ENCODE measurements around the gene BACH2.
"Not testable (repeated sequence)": the region's sequence is repeated elsewhere in the genome, so short reads cannot be mapped to it uniquely, and the experiment has no call there.

BACH2 gene

DNA sequence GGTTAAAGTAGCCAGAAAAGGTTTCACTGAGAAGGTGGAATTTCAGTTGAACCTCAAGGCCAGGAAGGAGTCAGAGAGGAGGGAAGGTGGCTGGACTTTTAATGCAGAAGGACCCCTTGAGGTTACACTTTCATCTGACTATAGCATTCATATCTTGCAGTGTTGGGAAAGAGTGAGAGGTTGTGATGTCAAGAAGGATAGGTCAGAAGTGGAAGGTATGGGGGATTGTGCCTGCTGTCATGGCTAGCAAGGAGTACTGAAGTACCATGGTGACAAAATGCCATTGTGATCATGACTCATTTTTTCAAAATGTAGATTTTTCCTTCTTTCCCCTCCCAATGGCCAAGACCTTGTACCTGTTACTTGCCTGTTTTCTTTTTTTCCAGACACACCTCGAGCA, 5.2 kb upstream of the BACH2 start:
- DNase-seq (ENCODE audit: low spot score): no peak

DNA sequence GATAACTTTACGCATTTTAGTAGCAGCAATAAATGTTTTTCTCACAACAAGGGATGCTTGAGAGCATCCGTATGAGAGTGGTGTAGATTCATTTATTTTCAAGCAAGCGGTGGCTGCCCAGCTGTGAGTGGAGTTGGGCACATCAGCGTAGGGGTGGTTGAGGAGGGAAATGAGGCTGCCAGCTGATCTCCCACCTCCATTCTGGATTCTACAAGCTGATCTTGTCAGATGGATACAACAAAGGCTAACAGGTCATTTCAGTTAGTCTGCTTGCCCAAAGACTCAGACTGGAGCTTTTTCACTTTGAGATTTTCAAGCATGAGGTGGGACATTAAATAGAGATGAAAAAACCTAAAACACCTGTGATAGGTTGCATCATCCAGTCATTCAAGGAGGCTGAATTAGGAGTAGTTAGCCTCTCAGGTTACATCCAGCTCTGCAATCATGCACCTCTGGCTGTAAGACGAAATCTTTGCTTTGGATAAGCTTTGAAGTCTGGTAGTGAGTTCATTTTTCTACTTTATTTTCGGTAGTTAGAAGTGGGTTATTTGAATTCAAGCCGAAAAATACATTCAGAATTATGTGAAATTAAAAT, 1.9 kb upstream of the BACH2 start:
- DNase-seq (ENCODE audit: low spot score): no peak

DNA sequence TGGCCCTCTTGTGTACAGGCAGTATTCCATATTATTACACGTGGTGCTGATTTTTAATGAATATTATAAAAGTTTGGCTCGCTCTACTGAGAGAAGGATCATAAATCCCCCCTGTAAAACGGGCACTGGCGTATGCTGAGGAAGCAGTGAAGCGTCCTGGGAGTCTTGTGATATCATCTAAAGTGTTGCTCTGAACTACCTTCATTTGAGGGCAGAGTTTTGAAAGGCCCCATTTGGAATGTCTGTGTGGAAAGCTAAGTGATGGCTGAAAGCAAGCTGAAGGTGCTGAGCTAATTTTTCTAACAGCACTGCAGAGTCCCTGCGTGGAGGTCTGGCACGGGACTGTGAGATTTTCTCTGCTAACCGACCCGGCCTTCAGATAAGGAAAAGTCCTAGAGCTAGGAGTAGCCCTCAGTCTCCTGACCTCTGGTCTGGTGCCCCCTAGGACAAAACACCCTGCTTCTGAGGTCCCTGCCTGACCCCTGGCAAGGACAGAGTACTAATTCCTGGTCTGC, 1.3 kb upstream of the BACH2 start:
- DNase-seq (ENCODE audit: low spot score): no peak

DNA sequence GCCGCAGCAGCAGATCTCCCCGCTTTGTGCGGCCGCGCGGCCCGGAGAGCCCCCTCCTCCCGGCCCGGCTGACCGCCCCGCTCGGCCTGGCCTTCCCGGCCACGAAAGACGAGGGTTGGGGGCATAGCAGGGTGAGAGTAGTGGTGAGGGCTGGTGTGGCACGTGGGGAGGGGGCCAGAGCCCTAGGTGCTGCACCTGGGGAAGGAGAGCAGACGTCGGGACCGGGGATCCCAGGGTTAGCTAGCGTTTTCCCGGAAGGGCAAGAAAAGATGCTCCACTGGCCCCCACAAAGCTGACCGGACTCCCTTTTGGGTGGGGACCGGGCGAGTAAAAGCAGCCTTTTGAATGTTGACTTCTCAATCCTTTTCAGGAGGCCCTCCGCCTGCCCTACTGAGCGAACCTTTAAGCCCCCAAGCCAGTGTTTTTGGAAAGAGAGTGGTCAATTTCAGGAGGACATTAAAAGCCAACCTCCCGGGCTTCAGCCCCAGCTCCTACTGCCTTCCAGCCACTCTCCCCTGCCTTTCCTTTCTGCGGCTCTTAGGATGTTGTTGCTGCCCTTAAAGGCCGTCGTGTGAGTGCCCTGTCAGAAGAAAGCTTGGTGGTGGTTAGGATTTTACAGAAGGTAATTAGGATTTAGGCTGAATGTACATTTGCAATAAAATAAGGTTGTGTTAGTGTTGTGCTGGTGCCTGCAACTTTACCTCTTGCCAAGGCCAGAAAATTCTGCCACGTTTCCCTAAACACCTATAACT, 648 bp upstream of the BACH2 start:
- no peak for DNase-seq (ENCODE audit: low spot score)

DNA sequence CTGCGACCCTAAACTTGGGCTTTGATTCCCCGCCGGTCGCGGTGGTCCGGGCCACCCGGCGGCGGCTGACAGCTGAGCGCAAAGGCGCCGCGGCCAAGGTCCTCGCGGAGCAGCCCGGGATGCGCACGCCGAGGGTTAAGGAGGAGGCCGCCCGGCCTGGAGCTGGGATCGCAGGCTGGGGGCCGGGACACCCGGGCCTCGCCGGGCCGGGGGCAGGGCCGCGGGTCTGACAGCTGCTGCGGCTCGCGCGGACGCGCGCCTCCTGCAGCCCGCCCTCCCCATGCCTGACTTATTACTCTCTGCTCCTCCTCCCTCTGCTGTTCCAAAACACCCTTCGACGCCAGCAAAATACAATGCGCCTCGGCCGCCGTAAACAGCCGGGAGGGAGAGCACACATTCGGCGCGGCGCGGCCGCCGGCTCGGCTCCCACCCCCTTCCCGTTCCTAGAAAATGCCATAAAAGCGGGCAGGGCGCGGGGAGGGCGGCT, 746 bp downstream of the BACH2 start:
- DNase-seq (ENCODE audit: low spot score): no peak

DNA sequence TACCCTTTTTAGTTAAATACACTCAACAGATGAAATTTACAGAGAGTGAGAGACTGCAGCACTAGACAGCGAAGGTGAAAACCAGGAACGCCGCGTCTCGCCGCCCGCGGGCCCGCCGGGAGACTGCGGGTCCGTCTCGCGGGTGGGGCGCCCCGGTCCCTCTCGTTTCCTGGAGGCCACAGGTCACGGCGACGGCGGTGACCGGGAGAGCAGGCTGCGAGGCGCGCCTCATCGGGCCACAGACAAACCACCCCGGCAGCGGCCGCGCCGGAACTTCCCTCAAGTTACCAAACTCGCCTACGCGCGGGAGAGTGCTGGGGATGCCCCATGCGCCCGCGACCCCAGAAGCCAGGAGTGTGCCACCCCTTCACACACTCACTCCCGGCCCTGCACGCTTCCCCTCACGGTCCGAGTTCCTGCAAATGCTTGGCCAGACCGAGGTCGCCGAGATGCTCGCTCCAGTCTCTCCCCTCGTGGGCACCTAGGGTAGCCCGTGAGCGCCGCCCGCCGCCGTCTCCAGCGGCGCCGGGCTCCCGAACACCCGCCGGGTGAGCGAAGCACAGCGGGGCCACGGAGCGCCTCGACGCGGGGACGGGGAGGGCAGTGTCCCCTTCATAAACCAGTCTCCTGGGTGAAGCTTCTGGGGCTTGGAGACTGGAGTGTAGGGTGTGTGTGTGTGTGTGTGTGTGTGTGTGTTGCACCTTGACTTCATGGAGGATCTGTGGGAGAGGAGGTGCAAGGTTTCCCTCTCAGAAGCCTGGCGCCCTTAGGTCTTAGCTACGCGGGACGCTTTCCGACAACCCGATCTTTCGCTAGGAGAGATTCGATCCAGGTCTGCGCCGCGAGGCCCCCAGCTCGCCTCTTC, 1.4 kb downstream of the BACH2 start:
- DNase-seq (ENCODE audit: low spot score): no peak

DNA sequence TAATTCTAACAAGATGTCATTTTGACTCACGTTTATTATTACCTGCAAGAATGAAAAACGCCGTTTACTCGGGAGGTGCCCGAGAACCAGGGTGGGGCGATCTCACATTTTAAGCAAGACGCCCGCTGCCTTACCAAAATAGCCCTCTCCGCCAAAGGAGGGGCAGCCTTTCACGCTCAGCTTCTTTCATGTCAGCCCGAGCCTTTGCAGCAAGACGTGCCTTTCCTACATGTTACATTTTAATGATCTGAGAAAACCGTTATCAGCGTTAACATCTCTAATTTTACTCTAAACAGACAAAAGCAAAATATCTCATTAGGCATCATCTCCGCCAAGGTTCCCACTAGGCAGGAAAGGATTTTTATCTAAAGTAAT, 2.0 kb downstream of the BACH2 start:
- no peak for DNase-seq (ENCODE audit: low spot score)

DNA sequence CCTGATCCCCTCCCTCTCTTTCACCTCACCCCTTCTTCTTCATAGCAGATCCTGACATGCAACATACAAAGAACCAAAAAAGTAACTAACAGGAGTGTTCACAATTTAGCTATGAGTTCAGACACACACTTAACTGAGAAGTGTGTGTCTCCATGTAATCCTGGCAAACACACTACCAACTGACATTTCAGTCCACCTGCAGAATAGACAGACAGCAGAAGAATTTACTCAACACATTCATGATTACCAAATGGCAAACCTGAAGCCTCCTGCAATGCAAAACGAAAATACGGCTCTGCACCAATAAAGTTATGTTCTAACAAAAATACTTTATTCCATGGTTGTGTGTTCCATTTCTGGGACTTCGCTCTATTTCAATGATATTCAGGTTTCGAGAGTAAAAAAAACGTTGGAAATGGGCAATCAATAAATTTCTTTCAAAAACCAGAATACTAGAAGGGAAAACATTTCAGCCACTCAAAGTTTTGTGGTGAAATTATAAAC, 2.6 kb downstream of the BACH2 start:
- DNase-seq (ENCODE audit: low spot score): no peak

DNA sequence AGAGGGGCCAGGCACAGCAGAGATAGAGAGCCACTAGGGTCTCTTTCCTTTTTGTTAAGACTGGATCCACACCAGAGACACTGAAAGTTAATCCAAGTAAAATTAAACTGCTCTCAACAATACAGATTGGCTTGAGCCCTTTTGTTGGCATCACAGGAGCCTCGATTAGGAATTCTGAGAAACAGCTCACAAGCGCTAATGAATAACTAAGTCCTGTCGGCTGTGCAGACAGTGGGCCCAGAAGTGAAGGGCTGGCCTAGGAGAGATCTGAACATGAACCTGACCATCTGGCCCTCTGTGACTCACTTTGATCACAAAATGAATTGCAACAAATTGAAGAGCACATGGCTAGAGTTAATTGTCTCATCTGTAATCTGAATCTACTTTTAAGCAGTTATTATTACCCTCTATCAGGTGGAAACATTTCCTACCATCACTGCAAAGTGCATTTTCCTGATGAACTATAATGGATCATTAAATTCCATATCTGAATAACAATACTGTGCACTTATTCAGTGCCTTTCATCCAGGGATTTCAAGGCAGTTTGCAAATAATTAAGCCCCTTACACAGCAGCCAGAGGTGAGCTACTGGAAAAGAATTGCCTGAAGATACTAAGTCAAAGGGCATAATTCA, 3.2 kb downstream of the BACH2 start:
- DNase-seq (ENCODE audit: low spot score): no peak

DNA sequence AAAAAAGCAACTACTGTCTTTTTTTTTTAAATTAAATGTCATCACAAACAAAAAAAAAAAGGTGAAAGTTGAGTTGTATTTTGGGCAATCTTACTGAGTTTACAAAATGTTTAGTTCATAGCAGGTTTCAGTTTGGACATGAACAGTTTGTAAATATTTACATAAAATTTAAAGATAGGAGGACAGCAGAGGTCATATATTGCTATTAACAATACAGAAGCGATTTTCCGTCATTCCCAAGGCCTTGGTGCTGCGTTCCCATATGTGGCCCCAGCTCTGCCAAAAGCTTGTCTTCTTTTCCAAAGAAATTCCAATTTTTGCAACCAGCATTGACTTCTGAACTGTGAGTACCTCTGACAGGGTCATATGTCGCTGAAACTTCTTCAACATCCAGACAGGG, 5.1 kb downstream of the BACH2 start:
- DNase-seq (ENCODE audit: low spot score): no peak

DNA sequence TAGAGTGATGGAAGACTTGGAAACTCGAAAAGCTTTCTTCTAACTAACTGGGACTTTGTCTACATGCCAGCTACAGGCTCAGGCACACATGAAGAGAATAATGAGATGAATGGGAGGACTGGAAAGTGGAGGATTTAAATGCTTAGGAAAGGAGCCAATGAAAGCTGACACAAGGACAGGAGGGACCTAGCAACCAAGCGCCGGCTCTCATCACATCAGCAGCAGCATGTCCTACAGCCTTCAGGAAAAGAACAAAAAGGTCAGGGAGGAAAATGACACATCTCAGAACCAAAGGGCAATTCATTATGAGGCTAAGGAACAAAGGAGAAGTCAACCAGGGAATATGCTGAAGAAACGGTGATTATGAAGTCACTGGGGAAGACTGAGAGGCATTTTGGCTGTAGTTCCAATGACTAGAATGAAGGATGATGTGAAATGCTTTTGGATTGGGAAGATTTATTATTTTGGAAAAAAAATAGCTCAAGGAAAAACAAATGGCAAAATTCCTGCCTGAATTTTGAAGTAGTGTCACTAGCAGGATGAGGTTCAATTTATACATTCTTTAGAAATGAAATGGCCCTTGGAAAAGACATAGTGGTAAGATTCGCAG, 5.7 kb downstream of the BACH2 start:
- no peak for DNase-seq (ENCODE audit: low spot score)

DNA sequence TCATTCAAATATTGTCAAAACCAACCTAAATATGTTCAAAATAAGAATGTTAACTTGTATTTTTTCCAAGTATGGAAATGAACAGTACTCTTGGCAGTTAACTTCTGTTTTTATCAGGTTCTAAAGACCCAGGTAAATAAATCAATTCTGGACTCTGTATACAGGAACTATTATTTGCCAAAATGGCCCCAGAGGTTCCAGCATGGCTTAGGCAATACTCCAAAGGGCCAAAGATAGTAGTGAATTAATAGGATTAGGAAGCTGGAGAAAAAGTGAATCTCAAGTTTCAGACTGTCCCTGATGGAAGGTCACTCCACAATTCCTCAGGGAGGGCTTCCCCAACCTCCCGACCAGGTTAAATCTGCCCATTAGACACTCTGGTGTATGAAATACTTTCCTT, 6.7 kb downstream of the BACH2 start:
- no peak for DNase-seq (ENCODE audit: low spot score)

DNA sequence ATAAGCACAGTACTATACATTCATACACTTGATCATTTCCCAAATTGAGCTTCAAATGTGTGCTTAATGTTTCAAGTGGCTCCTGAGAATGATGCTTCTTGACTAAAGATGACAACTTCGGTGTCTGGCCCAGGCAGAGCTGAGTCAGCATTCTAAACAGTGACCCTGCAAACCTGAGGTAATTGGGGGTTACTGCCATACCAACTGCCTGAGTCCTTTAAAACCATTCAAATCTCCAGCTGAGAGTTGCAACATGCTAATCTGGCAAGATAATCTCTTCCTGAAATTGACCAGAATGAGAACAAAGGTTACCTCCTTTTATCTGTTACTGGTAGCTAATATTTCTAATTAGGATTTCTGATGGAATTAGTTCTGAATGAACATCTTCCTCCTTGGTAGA, 8.2 kb downstream of the BACH2 start:
- no peak for DNase-seq (ENCODE audit: low spot score)

DNA sequence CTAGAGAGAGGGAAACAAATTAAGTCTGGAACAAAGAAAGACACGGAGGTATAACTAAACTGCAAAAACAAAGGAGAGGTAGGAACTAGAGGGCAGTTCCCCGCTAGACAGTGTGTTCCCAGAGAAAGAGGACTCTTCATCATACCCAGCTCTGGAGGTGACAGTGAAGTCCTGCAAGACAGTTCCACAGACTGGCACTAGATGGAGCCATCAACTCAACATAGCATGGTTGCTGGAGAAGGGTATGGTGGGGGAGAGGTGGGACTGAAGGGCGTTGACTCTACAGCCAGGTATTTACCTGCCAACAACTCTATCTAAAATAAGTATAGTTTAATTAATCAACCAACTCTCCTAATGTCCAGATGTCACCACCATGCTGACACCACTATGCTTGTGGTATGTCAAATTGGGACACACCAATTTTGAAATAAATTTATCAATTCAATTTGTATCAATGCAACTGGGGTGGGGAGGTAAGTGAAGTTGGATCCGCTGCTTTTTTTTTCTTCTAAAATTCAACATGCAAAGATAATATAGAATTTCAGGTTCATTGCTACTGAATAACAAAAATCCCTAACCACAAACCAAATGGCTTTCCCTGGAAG, 9.7 kb downstream of the BACH2 start:
- DNase-seq (ENCODE audit: low spot score): peak; percentile 55

DNA sequence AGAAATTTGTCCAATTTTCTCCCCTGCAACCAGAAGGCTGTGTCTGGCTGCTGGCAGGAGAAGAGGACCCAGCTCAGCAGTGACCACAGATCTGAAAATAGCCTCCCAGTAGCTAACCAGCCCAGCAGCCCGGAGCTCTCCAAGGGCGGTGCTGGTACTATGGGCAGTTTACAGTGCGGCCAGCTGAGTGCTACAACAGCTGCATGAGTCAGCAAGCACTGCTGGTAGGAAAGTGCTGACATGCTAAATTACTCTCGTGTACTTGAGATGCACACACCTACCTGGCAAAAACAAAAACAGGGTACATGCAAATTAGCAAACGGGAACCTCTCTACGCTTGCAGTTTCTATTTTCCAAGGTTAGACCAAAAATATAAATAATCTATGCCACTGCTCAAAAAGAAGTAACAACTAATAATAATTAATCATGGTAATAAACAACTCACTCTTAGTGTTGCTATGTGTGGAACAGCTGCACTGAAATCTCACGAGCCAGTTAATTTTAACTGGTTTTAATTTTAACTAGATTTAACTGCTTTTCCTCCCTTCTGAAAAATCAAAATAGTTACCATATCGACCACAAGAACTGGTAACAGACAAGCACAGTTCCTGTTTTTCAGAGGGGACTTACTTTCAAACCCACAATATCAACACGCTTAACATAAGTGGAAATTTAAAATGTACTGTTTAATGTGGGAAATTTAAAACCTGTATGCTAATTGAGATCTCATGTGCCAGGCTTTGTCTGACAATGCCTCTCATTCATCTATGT, 10.8 kb downstream of the BACH2 start:
- DNase-seq (ENCODE audit: low spot score): peak; percentile 68

DNA sequence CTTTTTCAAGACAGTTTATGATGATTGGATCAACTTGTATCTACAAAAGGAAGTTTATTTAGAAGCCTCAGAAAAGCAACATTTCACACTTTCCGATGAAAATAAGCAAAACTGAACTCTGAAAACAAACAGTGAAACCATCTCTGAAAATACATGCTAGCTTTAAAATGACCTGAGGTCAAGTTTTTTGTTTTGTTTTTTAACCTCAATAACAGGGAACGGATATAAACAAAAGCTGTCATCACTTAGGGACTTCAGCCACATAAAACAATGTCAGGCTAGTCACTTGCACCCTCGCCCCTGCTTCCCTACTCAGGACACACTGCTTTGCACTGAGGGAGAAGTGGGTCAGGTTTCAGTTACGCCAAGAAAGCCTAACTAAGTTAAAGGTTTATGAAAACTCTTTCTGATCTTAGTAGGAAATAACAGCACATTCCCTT, 11.6 kb downstream of the BACH2 start:
- DNase-seq (ENCODE audit: low spot score): no peak

DNA sequence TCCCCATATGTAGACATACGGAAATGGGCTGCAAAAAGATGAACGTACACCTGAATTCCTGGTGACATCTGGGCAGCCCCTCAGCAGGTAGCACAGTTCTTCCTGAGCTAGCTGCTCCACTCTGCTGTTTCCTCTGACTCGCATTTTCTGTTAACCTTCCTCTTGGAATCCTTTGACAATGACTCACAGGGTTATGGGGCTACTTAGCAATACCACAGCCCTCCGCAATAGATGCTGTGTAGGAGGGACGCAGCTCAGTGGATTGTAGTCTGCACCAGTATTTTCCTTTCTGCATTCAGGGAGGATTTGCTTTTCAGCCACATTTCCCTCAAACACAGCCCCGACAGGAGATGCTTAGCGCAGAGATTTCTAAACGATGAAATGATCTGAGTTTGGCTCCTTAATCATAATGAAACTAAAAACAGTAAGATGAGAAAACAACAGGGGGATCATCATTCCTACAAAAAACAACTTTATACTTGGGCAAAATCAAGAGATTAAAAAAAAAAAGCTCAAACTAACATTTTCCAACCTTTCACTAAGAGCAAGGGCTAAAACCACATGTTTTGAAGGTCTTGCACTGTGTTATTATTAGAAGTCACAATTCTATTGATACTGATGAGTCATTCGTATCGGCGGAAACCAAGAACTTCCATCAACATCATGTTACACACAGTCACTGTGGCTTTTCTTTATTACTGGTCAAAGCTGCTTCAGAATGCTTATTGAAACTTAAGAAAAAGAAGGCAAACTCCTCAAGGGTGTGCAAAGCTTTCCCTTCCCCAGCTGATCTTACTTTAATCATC, 12.2 kb downstream of the BACH2 start:
- DNase-seq (ENCODE audit: low spot score): peak; percentile 84

DNA sequence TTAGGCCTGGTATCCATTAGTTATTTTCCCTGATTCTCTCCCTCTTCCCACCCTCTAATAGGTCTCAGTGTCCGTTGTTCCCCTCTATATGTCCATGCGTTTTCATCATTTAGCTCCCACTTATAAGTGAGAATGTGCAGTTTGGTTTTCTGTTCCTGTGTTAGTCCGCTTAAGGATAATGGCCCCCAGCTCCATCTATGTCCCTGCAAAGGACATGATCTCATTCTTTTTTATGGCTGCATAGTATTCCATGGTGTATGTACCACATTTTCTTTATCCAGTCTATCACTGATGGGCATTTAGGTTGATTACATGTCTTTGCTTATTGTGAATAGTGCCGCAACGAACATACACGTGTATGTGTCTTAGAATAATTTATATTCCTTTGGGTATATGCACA, 14.4 kb downstream of the BACH2 start:
- not testable (repeated sequence) for DNase-seq (ENCODE audit: low spot score)

DNA sequence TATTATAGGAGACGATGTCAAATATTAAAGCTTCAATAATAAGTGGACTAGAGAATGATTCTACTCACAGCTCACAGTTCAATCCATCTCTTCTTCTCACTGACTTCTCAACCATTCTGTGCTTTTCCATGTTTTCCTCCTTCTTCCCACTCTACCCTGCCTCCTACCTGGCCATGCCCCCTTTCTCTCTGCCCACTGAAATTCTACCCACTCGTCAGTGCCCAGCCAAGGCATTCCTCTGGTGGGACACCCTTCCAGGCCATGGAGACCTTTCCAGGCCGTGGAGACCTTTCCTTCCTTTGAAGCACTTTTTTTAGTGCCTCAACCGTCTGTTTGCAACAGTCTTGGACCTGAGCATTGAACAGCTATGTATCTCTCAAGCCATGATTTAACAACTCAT, 18.5 kb downstream of the BACH2 start:
- DNase-seq (ENCODE audit: low spot score): no peak
